ENCODE measurements around the gene CACNA1C. TPM values are rescaled to one million over a fixed set of nuclear protein-coding genes. Genes with fewer than 3 reads are reported as not detected.

Gene CACNA1C
- total RNA-seq, 4 donors from 2014 or later, result 9.7 to 42.1 (median 18.1) TPM

DNA sequence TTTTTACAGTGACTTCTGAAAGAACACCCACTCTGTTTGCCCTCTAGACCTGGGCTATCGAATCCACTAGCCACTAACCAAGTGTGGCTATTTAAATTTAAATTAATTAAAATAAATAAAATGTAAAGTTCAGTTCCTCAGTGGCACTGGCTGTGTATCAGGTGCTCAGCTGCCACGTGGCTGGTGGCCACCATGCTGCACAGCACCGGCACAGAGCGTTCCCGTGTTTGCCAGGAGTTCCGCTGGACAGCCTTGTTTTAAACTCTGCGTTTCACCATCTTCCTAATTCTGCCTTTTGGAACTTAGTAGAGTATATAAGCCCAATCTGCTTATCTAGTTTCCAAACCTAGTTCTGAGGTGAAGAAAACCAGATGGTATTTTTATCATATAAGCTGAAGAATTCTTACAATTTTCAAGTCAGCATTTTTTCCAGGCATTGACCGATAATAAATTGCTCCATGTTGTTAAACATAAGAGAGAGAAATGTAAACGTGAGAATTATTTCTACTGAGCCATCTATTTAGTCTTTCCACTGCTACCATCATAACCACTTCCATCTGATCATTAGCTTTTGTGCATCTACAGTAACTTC lies 339.0 kb downstream of the CACNA1C start:
- no peaks in the 10 kb centered on the region for H3K36me3 ChIP-seq
- no peak overlapping the region for H3K27ac ChIP-seq
- DNase-seq, result peak in 1 of 3 donors; percentile 10
- H3K27me3 ChIP-seq, result no peaks in the 10 kb centered on the region
- no peak overlapping the region for H3K4me3 ChIP-seq
- peaks cover 0 to 5% (median 0%) of the 10 kb centered on the region in 4 donors for H3K4me1 ChIP-seq
- no peaks in the 10 kb centered on the region for H3K9me3 ChIP-seq
- TF ChIP-seq, protein P1, sequence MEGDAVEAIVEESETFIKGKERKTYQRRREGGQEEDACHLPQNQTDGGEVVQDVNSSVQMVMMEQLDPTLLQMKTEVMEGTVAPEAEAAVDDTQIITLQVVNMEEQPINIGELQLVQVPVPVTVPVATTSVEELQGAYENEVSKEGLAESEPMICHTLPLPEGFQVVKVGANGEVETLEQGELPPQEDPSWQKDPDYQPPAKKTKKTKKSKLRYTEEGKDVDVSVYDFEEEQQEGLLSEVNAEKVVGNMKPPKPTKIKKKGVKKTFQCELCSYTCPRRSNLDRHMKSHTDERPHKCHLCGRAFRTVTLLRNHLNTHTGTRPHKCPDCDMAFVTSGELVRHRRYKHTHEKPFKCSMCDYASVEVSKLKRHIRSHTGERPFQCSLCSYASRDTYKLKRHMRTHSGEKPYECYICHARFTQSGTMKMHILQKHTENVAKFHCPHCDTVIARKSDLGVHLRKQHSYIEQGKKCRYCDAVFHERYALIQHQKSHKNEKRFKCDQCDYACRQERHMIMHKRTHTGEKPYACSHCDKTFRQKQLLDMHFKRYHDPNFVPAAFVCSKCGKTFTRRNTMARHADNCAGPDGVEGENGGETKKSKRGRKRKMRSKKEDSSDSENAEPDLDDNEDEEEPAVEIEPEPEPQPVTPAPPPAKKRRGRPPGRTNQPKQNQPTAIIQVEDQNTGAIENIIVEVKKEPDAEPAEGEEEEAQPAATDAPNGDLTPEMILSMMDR (IDR thresholded peaks at IDR 0.05), result no peak
- no peak for TF ChIP-seq POLR2A (IDR thresholded peaks at IDR 0.05)

DNA sequence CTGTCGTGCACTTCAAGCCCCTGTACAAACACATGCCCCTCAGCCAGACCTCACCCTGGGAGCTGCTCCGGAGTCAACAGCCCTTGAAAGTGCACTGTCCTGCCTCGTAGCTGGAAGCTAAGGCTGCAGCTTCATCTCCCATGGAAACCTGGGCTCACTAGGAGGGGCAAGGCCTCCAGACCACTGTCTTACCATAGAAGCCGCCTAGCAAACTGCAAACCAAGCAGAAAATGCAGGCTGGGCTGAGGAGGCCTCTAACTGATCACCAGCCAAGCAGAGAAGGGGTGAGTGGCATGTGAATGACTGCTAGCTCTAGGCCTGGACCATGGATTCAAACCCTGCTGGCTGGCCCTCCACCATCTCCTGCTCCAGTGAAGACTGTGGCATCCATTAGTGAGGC lies 340.2 kb downstream of the CACNA1C start:
- Histone ChIP-seq H3K36me3 (no peaks in the 10 kb centered on the region), H3K4me3 (no peak overlapping the region), H3K9me3 (no peaks in the 10 kb centered on the region), H3K27me3 (no peaks in the 10 kb centered on the region), H3K4me1 (peaks cover 0 to 17% (median 0%) of the 10 kb centered on the region in 4 donors), H3K27ac (no peak overlapping the region)
- TF ChIP-seq POLR2A (IDR thresholded peaks at IDR 0.05), result no peak
- TF ChIP-seq, protein P1 (IDR thresholded peaks at IDR 0.05), result no peak
- peak in 1 of 3 donors; percentile 26 for DNase-seq

DNA sequence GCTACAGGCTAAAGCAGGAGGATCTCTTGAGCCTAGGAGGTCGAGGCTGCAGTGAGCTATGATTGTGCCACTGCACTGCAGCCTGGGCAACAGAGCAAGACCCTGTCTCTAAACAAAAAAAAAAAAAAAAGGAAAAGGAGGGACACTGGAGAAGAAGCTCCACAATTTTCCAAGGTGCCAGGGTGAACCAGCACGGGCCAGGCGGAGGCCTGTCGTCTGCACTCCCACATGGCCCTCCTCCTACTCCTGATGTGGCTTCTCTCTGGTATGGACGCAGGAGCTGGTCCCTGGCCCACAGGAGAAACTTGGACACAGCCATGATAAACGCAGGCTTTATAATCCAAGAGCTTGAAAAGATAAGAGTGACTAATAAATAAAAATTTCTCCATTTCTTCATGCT lies 341.2 kb downstream of the CACNA1C start:
- Histone ChIP-seq H3K27me3 (no peaks in the 10 kb centered on the region), H3K9me3 (no peaks in the 10 kb centered on the region), H3K4me1 (peaks cover 0 to 19% (median 0%) of the 10 kb centered on the region in 4 donors), H3K4me3 (no peak overlapping the region), H3K27ac (no peak overlapping the region), H3K36me3 (no peaks in the 10 kb centered on the region)
- no peak for TF ChIP-seq POLR2A (IDR thresholded peaks at IDR 0.05)
- TF ChIP-seq, protein P1 (IDR thresholded peaks at IDR 0.05), result no peak
- no peak for DNase-seq

DNA sequence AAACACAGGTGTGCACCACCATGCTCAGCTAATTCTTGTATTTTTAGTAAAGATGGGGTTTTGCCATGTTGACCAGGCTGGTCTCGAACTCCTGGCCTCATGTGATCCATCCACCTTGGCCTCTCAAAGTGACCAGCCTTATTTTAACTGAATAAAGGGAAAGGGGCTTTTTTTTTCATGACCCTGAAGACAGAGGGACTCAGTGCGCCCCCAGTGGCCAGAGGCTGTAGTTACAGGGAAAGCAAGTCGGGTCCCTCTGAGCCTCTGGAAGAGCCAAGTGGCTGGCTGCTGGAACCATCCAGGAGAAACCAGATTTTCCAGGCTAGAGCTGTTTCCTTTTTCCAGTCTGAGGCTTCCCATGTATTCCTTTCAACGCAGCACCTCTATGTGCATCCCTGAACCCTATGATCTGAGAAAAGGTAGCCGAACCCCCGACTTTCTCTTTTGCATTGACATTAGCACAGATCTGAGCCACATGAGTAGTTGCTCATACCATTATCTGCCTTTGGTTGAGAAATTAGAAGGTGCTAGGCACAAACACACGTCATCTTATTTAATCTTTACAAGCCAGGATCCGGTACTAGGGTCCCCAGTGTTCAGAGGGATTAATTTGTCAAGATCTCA lies 342.7 kb downstream of the CACNA1C start:
- DNase-seq, result peak in 2 of 3 donors; percentile 54 to 62
- no peak overlapping the region for H3K27ac ChIP-seq
- H3K4me3 ChIP-seq, result no peak overlapping the region
- no peaks in the 10 kb centered on the region for H3K9me3 ChIP-seq
- no peak for TF ChIP-seq POLR2A (IDR thresholded peaks at IDR 0.05)
- TF ChIP-seq, protein P1 (IDR thresholded peaks at IDR 0.05), result peak; percentile 15 to 72 (median 62)
- H3K36me3 ChIP-seq, result no peaks in the 10 kb centered on the region
- H3K27me3 ChIP-seq, result no peaks in the 10 kb centered on the region
- peaks cover 0 to 19% (median 0%) of the 10 kb centered on the region in 4 donors for H3K4me1 ChIP-seq

DNA sequence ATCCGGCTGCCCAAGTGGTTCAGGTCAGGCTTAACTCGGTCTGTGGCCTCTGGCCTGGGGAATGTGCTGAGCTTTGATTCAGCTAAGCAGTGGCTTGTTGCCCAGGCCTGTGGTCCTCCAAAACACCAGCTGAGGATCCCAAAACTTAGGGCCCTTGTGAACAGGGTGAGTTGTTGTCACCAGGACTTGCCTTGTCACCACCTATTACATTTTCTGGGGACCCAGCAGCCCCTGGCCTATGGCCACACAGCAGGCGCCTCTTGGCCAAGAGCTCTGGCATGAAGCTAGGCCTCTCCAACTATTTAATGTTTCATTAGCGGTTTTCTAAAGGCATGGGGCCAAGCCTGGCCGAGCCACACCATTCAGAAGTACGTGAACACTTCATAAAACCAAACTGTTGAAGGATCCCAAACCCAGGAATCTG lies 343.7 kb downstream of the CACNA1C start:
- no peak for DNase-seq
- Histone ChIP-seq H3K9me3 (no peaks in the 10 kb centered on the region), H3K27ac (peak overlapping the region in 3 of 4 donors; percentile 31 to 75 (median 54)), H3K4me3 (no peak overlapping the region), H3K27me3 (no peaks in the 10 kb centered on the region), H3K4me1 (peaks cover 0 to 19% (median 0%) of the 10 kb centered on the region in 4 donors), H3K36me3 (no peaks in the 10 kb centered on the region)
- TF ChIP-seq, protein P1 (IDR thresholded peaks at IDR 0.05), result no peak
- TF ChIP-seq POLR2A (IDR thresholded peaks at IDR 0.05), result no peak
